GM21381 (cell line): Measurements from ENCODE around the gene HMX1.

Experiments
- ATAC-seq: cut with Tn5 transposase; IDR thresholded peaks from one replicate; pipeline ENCODE4 v1.9.1; 2021; ENCODE audit warnings: mild to moderate bottlenecking, moderate library complexity; ENCODE audit not compliant: unreplicated experiment

HMX1 gene

GRCh38 chr4:8843597-8843996, 28.0 kb downstream of the HMX1 start:
- no peak for ATAC-seq

- ATAC-seq = no peak
Observed at GRCh38 chr4:8842614-8843013, 29.0 kb downstream of the HMX1 start.

- ATAC-seq = no peak
Observed at GRCh38 chr4:8841678-8842268, 29.9 kb downstream of the HMX1 start.

- ATAC-seq = no peak
Observed at GRCh38 chr4:8840816-8841455, 30.7 kb downstream of the HMX1 start.

- ATAC-seq = no peak
Observed at GRCh38 chr4:8840006-8840793, 31.4 kb downstream of the HMX1 start.

GRCh38 chr4:8838961-8839431, 32.6 kb downstream of the HMX1 start:
- no peak for ATAC-seq

- ATAC-seq = no peak
Observed at GRCh38 chr4:8838296-8838960, 33.2 kb downstream of the HMX1 start.

GRCh38 chr4:8837181-8837841, 34.3 kb downstream of the HMX1 start:
- no peak for ATAC-seq

- ATAC-seq = no peak
Observed at GRCh38 chr4:8836664-8837171, 34.9 kb downstream of the HMX1 start.

GRCh38 chr4:8835521-8836365, 35.9 kb downstream of the HMX1 start:
- ATAC-seq = no peak

GRCh38 chr4:8834681-8835220, 36.9 kb downstream of the HMX1 start:
- ATAC-seq = no peak

- no peak for ATAC-seq
Observed at GRCh38 chr4:8832113-8832915, 39.3 kb downstream of the HMX1 start.

- no peak for ATAC-seq
Observed at GRCh38 chr4:8831221-8832112, 40.2 kb downstream of the HMX1 start.

GRCh38 chr4:8830611-8831200, 40.9 kb downstream of the HMX1 start:
- ATAC-seq = no peak

- ATAC-seq = no peak
Observed at GRCh38 chr4:8830056-8830455, 41.6 kb downstream of the HMX1 start.

- ATAC-seq = no peak
Observed at GRCh38 chr4:8829584-8829983, 42.1 kb downstream of the HMX1 start.

- ATAC-seq = no peak
Observed at GRCh38 chr4:8828869-8829268, 42.8 kb downstream of the HMX1 start.
